Chondrocyte (in vitro differentiated cells): ENCODE data around the gene PFDN1. TPM values are rescaled to one million over a fixed set of nuclear protein-coding genes. Genes with fewer than 3 reads are reported as not detected.
A peak's percentile ranks its signal among the peaks of the same experiment; 100 is the strongest.

ENCODE experiments used
- DNase-seq: peaks from one replicate; pipeline ENCODE4 v3.0.0; 2021; ENCODE audit warnings: mixed read lengths, low spot score
- H3K27ac Mint-ChIP-seq: one replicate; pipeline ENCODE4 v1.8.0; 2021; ENCODE audit warnings: mild to moderate bottlenecking, moderate library complexity, mixed read lengths; ENCODE audit not compliant: unreplicated experiment
- H3K27me3 Mint-ChIP-seq: 2 replicates; pipeline ENCODE4 v1.8.0; 2021; ENCODE audit warnings: low read depth, mixed read lengths
- H3K36me3 Mint-ChIP-seq: 2 replicates; pipeline ENCODE4 v1.8.0; 2021; ENCODE audit warnings: low read depth, mixed read lengths
- H3K4me1 Mint-ChIP-seq: 2 replicates; pipeline ENCODE4 v1.8.0; 2021; ENCODE audit warnings: low read depth, mild to moderate bottlenecking, mixed read lengths
- H3K4me3 Mint-ChIP-seq: one replicate; pipeline ENCODE4 v1.8.0; 2021; ENCODE audit warnings: mild to moderate bottlenecking, moderate library complexity, mixed read lengths; ENCODE audit not compliant: unreplicated experiment
- H3K9me3 Mint-ChIP-seq: 2 replicates; pipeline ENCODE4 v1.8.0; 2021; ENCODE audit warnings: low read depth, mixed read lengths
- CTCF ChIP-seq: fragments of 200-600 bp; sonication (generic); IDR thresholded peaks from 2 replicates; pipeline ENCODE4 v1.5.0; 2021; ENCODE audit warnings: antibody characterized with exemption, mild to moderate bottlenecking, moderate library complexity
- total RNA-seq: library from RNA; stranded (reverse); gene quantifications from 3 replicates; pipeline ENCODE4 v1.2.1, GENCODE V29; 2021

PFDN1 gene
- total RNA-seq, 1 donor from 2014 or later = 44.5 TPM

- no peaks in the 10 kb centered on the region for H3K27me3 Mint-ChIP-seq
- peaks cover 81% of the 10 kb centered on the region for H3K4me1 Mint-ChIP-seq
- no peak overlapping the region for H3K4me3 Mint-ChIP-seq
- H3K36me3 Mint-ChIP-seq = no peaks in the 10 kb centered on the region
- no peak for DNase-seq
- H3K27ac Mint-ChIP-seq = peak overlapping the region; percentile 82
- H3K9me3 Mint-ChIP-seq = no peaks in the 10 kb centered on the region
- no peak for TF ChIP-seq CTCF
Measured at GRCh38 chr5:140293091-140293848, 9.6 kb downstream of the PFDN1 start.

GRCh38 chr5:140292212-140293036, 10.5 kb downstream of the PFDN1 start:
- no peaks in the 10 kb centered on the region for H3K27me3 Mint-ChIP-seq
- TF ChIP-seq CTCF = no peak
- no peak for DNase-seq
- peaks cover 75% of the 10 kb centered on the region for H3K4me1 Mint-ChIP-seq
- no peaks in the 10 kb centered on the region for H3K36me3 Mint-ChIP-seq
- no peaks in the 10 kb centered on the region for H3K9me3 Mint-ChIP-seq
- no peak overlapping the region for H3K4me3 Mint-ChIP-seq
- peak overlapping the region; percentile 82 for H3K27ac Mint-ChIP-seq

GRCh38 chr5:140287801-140288521, 14.9 kb downstream of the PFDN1 start:
- Mint-ChIP-seq H3K9me3 (no peaks in the 10 kb centered on the region), H3K27ac (peak overlapping the region; percentile 45), H3K4me3 (no peak overlapping the region), H3K4me1 (peaks cover 32% of the 10 kb centered on the region), H3K27me3 (no peaks in the 10 kb centered on the region), H3K36me3 (no peaks in the 10 kb centered on the region)
- DNase-seq = no peak
- TF ChIP-seq CTCF = no peak

GRCh38 chr5:140286424-140286823, 16.5 kb downstream of the PFDN1 start:
- Mint-ChIP-seq H3K9me3 (no peaks in the 10 kb centered on the region), H3K27me3 (no peaks in the 10 kb centered on the region), H3K4me3 (no peak overlapping the region), H3K36me3 (no peaks in the 10 kb centered on the region), H3K4me1 (peaks cover 17% of the 10 kb centered on the region), H3K27ac (no peak overlapping the region)
- no peak for TF ChIP-seq CTCF
- DNase-seq = no peak

- H3K4me3 Mint-ChIP-seq = no peak overlapping the region
- H3K27ac Mint-ChIP-seq = no peak overlapping the region
- DNase-seq = no peak
- no peaks in the 10 kb centered on the region for H3K9me3 Mint-ChIP-seq
- TF ChIP-seq CTCF = no peak
- H3K27me3 Mint-ChIP-seq = no peaks in the 10 kb centered on the region
- H3K36me3 Mint-ChIP-seq = no peaks in the 10 kb centered on the region
- H3K4me1 Mint-ChIP-seq = peaks cover 3% of the 10 kb centered on the region
Measured at GRCh38 chr5:140284013-140284412, 18.9 kb downstream of the PFDN1 start.
